NCI-H1436 treated with DMSO at 0.1 percent for 48 hours (cell line): Measurements from ENCODE around the gene OR52L1.

ENCODE experiments used
- DNase-seq: peaks from one replicate; lab custom pipeline; 2025; lab: John Stamatoyannopoulos, UW

Gene OR52L1

DNA sequence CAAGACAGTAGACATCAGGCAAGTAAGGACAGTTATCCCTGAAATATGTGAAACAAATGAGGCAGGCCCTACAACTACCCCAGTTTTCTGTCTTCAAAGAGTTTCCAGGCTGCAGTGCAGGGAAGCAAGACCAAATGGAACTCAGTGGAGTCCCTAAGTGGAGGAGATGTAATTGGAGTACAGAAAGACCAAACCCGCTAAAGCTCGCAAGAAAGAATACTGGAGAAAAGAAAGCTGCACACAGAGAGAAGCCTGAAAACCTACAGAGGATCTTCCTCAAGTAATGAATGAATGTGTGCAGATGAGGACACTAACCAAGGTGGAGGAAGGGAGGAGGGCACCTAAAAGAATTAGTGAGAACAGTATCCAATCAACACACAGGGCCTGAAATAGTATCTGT is 46.0 kb downstream of the OR52L1 start:
- DNase-seq: no peak

DNA sequence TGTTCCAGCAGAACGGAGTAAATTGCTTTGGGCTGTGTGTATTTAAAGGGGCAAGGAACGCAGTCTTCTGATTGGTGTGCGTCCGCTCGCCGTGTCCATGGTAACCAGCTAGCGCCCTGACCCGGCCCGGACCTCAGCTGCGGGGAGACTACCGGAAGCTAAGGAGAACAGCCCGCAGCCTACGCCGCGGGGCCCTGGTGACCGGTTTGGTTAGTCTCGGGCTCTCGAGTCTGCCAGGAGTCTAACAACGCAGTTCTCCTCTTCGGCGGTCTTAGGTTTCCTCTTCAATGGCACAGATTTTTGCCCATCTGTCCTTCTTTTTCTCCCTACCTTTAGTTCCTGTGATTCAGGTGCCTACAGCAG is 48.2 kb downstream of the OR52L1 start:
- no peak for DNase-seq

DNA sequence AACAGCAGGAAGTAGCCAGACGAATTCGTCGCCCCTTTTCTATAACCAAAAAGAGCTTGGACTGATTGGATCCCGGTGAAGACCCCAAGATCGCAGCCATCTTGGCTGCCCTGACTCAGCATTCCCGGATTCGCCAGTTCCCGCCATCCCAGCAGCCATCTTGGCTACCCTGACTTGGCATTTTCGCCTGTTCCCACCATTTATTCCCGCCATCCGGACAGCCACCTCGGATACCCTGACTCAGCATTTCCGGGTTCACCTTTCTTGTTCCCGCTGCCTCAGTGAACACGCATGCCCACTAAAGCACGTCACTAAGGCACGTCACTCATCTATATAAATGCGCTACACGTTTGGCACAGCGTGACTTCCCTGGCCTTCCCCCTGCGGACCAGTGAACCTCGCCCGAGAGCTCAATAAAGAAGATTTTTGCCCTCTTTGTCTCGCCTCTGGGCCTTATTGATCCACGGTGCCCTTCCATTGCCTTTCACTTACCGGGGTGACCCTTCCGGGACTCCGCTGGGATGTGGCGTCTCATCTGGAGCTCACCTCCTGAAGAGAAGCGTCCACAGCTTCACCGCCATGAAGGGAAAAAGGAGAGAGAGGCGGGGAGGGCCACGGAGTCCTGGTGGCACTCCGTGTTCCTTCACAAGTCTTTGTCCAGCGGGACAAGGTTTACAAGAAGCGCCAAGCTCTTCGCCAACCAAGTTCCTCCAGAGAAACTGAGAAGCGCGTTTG is 48.8 kb downstream of the OR52L1 start:
- no peak for DNase-seq
